Naive B cell (primary cell): ENCODE measurements around the gene NDUFA7. TPM values are rescaled to one million over a fixed set of nuclear protein-coding genes. Genes with fewer than 3 reads are reported as not detected.
A peak's percentile ranks its signal among the peaks of the same experiment; 100 is the strongest.

Experiments used
- ATAC-seq, 2 donors: fragments of 150-1000 bp; cut with Tn5 transposase; 2 replicates each; pipeline ENCODE4 v1.10.0; 2021; ENCODE audit warnings: low read depth in 2 of 2, mild to moderate bottlenecking in 2 of 2, moderate library complexity in 2 of 2
- DNase-seq: peaks from one replicate; pipeline ENCODE4 v3.0.0; 2022
- H3K27ac Mint-ChIP-seq, 6 donors: one replicate each; pipeline ENCODE4 v1.8.0; 2020 to 2022; ENCODE audit warnings: mild to moderate bottlenecking in 6 of 6, mixed read lengths in 6 of 6, moderate library complexity in 5 of 6, inconsistent platforms in 2 of 6
- H3K27me3 Mint-ChIP-seq, 3 donors: one replicate each; pipeline ENCODE4 v1.8.0; 2021 to 2022; ENCODE audit warnings: mixed read lengths in 3 of 3, mild to moderate bottlenecking in 1 of 3
- H3K36me3 Mint-ChIP-seq, 2 donors: one replicate each; pipeline ENCODE4 v1.8.0; 2020 to 2022; ENCODE audit warnings: mixed read lengths in 2 of 2, inconsistent platforms in 1 of 2, mild to moderate bottlenecking in 1 of 2
- H3K4me1 Mint-ChIP-seq, 3 donors: one replicate each; pipeline ENCODE4 v1.8.0; 2020 to 2022; ENCODE audit warnings: mixed read lengths in 3 of 3, inconsistent platforms in 1 of 3, mild to moderate bottlenecking in 1 of 3, moderate library complexity in 1 of 3
- H3K4me3 Mint-ChIP-seq, 8 donors: one replicate each; pipeline ENCODE4 v1.8.0; 2020 to 2022; ENCODE audit warnings: mild to moderate bottlenecking in 8 of 8, mixed read lengths in 8 of 8, moderate library complexity in 8 of 8, inconsistent platforms in 2 of 8
- H3K9me3 Mint-ChIP-seq, 7 donors: one replicate each; pipeline ENCODE4 v1.8.0; 2020 to 2022; ENCODE audit warnings: mixed read lengths in 7 of 7, mild to moderate bottlenecking in 5 of 7, inconsistent platforms in 2 of 7, moderate library complexity in 1 of 7
- polyA plus RNA-seq, 6 donors: library from polyadenylated mRNA; unstranded; fragments of 300-500 nt; fragmentation: Illumina TruSeq; gene quantifications; one replicate each; pipeline ENCODE4 v1.2.3, GENCODE V29; 2021; ENCODE audit warnings: low read depth in 6 of 6

NDUFA7 gene
- polyA plus RNA-seq, 6 donors from 2014 or later, result 117 to 143 (median 128) TPM

GRCh38 chr19:8261347-8261746 lies 59.8 kb downstream of the NDUFA7 start:
- DNase-seq, result no peak
- no peak for ATAC-seq
- peak overlapping the region in 1 of 6 donors; percentile 71 for H3K27ac Mint-ChIP-seq
- peaks cover 3 to 10% (median 8%) of the 10 kb centered on the region in 3 donors for H3K4me1 Mint-ChIP-seq
- H3K36me3 Mint-ChIP-seq, result peaks cover 0 to 19% of the 10 kb centered on the region in 2 donors
- H3K4me3 Mint-ChIP-seq, result no peak overlapping the region
- no peaks in the 10 kb centered on the region for H3K27me3 Mint-ChIP-seq
- no peaks in the 10 kb centered on the region for H3K9me3 Mint-ChIP-seq

Other genes with a start within 250 kb of the NDUFA7 start
- not detected for gene FBN3, start 171.8 kb downstream of the NDUFA7 start, polyA plus RNA-seq
- 10 to 100 TPM; 36.3 to 53.3 (median 43.7) TPM for gene CERS4, start 112.0 kb downstream of the NDUFA7 start, polyA plus RNA-seq
- 10 to 100 TPM; 16.0 to 32.4 (median 24.3) TPM for gene CD320, start 13.0 kb downstream of the NDUFA7 start, polyA plus RNA-seq
- gene RPS28, start 121 bp upstream of the NDUFA7 start, polyA plus RNA-seq, result 1,000 to 10,000 TPM; 1,256 to 2,811 (median 2,461) TPM
- under 1 TPM in 2 of 6 donors, not detected in 4; 0.09 to 0.23 TPM for gene KANK3, start 21.9 kb upstream of the NDUFA7 start, polyA plus RNA-seq
- not detected for gene ANGPTL4, start 42.8 kb upstream of the NDUFA7 start, polyA plus RNA-seq
- 10 to 100 TPM; 47.9 to 81.2 (median 58.2) TPM for gene RAB11B, start 69.0 kb upstream of the NDUFA7 start, polyA plus RNA-seq
- gene MARCHF2, start 91.9 kb upstream of the NDUFA7 start, polyA plus RNA-seq, result 10 to 100 TPM; 19.9 to 40.4 (median 31.3) TPM
- 100 to 1,000 TPM; 185 to 283 (median 210) TPM for gene HNRNPM, start 123.6 kb upstream of the NDUFA7 start, polyA plus RNA-seq
- gene PRAM1, start 181.3 kb upstream of the NDUFA7 start, polyA plus RNA-seq, result under 1 TPM in 2 of 6 donors, not detected in 4; 0.26 to 0.27 TPM
- 10 to 100 TPM in 4 of 6 donors, 1 to 10 TPM in 2; 7.4 to 25.5 (median 11.7) TPM for gene ZNF414, start 192.8 kb upstream of the NDUFA7 start, polyA plus RNA-seq